ENCODE measurements around the gene ZFP42. TPM values are rescaled to one million over a fixed set of nuclear protein-coding genes. Genes with fewer than 3 reads are reported as not detected.

Gene ZFP42
- total RNA-seq, 3 donors from 2014 or later: not detected

- TF ChIP-seq CTCF (IDR thresholded peaks at IDR 0.05): no peak
- Histone ChIP-seq H3K36me3 (ENCODE audit: low read depth) (no peaks in the 10 kb centered on the region), H3K4me3 (no peak overlapping the region), H3K4me1 (ENCODE audit: low read depth) (no peaks in the 10 kb centered on the region), H3K9me3 (no peaks in the 10 kb centered on the region)
- intact Hi-C loops (cut with DNase I, micrococcal nuclease): no loop called here
- ATAC-seq: no peak
- DNase-seq: no peak
These were observed 51.1 kb downstream of the ZFP42 start for GRCh38 chr4:188046657-188047056.

- intact Hi-C loops (cut with DNase I, micrococcal nuclease): no loop called here
- DNase-seq: no peak
These were observed 57.7 kb downstream of the ZFP42 start for GRCh38 chr4:188053302-188053701.

More at GRCh38 chr4:188053302-188053701, 57.7 kb downstream of the ZFP42 start:
- Histone ChIP-seq H3K4me1 (ENCODE audit: low read depth) (no peaks in the 10 kb centered on the region), H3K9me3 (no peaks in the 10 kb centered on the region), H3K4me3 (no peak overlapping the region), H3K36me3 (ENCODE audit: low read depth) (no peaks in the 10 kb centered on the region)
- no peak for TF ChIP-seq CTCF (IDR thresholded peaks at IDR 0.05)
- ATAC-seq: no peak

Other genes starting within 250 kb of the ZFP42 start
- not detected for gene TRIML2, start 113.8 kb downstream of the ZFP42 start, total RNA-seq
- not detected for gene TRIML1, start 143.7 kb downstream of the ZFP42 start, total RNA-seq